ENCODE results near the gene RNF13. TPM values are rescaled to one million over a fixed set of nuclear protein-coding genes. Genes with fewer than 3 reads are reported as not detected.

Gene RNF13
- total and polyA plus RNA-seq, 2 of the 4 experiments (the other 2 are of a cell fraction): 12.8 to 29.8 TPM

- no peak overlapping the region for H2BK5ac ChIP-seq (ENCODE audit: low read depth, low read length, poor library complexity, severe bottlenecking)
- no peak overlapping the region for H3K9ac ChIP-seq (ENCODE audit: low read depth, low read length)
- H2BK20ac ChIP-seq (ENCODE audit: low read depth, low read length): no peak overlapping the region
- H2BK120ac ChIP-seq (ENCODE audit: low read depth, low read length): no peak overlapping the region
- H3K23ac ChIP-seq (ENCODE audit: low read depth, low read length): no peak overlapping the region
- ChIA-PET CTCF (interaction anchor here (0.9 kb wide), 1 partner anchor 84 kb away, joined by 3 read pairs; no protein-coding TSS in a partner anchor), POLR2A (ENCODE audit: unreplicated experiment) (interaction anchor here (0.6 kb wide), 1 partner anchor 109 kb away, joined by 3 read pairs; no protein-coding TSS in a partner anchor)
- no peak overlapping the region for H3K27ac ChIP-seq (ENCODE audit: insufficient read depth, low read length)
- H3K79me1 ChIP-seq (ENCODE audit: low read depth in 1 of 2, low read length in 2 of 2): peaks cover 0 to 43% of the 10 kb centered on the region in 2 experiments; a peak in 2 of 4 replicates
- no peak overlapping the region for H3K56ac ChIP-seq (ENCODE audit: extremely low read depth, insufficient read depth, low read length)
- dilution Hi-C loops (cut with HindIII; ENCODE audit: low sequenced_read_pairs, unreplicated experiment): no loop called here
- H3K27me3 ChIP-seq (ENCODE audit: control insufficient read depth, insufficient read depth, low read length): no peaks in the 10 kb centered on the region
- no peak overlapping the region for H3K4me3 ChIP-seq (ENCODE audit: insufficient read depth, low read depth, low read length)
- BruUV-seq (replicated peaks): no TSS peak
- H3K9me1 ChIP-seq (ENCODE audit: insufficient read depth, low read length): no peaks in the 10 kb centered on the region
- intact Hi-C loops (cut with micrococcal nuclease): loop anchor here (10.0 kb wide), 1 partner anchor 561 kb away; no protein-coding TSS in a partner anchor
- H4K8ac ChIP-seq (ENCODE audit: low read depth in 2 of 2, low read length in 2 of 2): no peak overlapping the region
- H2BK15ac ChIP-seq (ENCODE audit: low read depth, low read length): no peak overlapping the region
- H3K4me1 ChIP-seq (ENCODE audit: control insufficient read depth, insufficient read depth, low read length): peaks cover 5% of the 10 kb centered on the region
- no peak overlapping the region for H3K14ac ChIP-seq (replicated peaks; ENCODE audit: low read depth, low read length)
- H4K91ac ChIP-seq (ENCODE audit: insufficient read depth, low read depth, low read length): no peak overlapping the region
- peaks cover 56% of the 10 kb centered on the region; the same call in 1 of the 2 replicates for H4K20me1 ChIP-seq (ENCODE audit: insufficient read depth, low read length)
- H3K36me3 ChIP-seq (ENCODE audit: control insufficient read depth, insufficient read depth, low read length): peaks cover 16% of the 10 kb centered on the region
- no peak overlapping the region for H2AK5ac ChIP-seq (ENCODE audit: low read depth, low read length)
- H3K18ac ChIP-seq (ENCODE audit: low read depth, low read length): no peak overlapping the region
- TF ChIP-seq MAZ (IDR thresholded peaks at IDR 0.05; ENCODE audit: borderline replicate concordance, low read depth, low read length) (no peak), BHLHE40 (IDR thresholded peaks at IDR 0.05; ENCODE audit: low read depth, low read length) (no peak), MXI1 (IDR thresholded peaks at IDR 0.05; ENCODE audit: borderline replicate concordance, low read depth, low read length) (no peak), RCOR1 (IDR thresholded peaks at IDR 0.05; ENCODE audit: insufficient replicate concordance, low read length) (no peak), RFX5 (IDR thresholded peaks at IDR 0.05; ENCODE audit: low read depth, low read length) (no peak), CHD1 (IDR thresholded peaks at IDR 0.05; ENCODE audit: low read depth, low read length) (no peak), ELK1 (IDR thresholded peaks at IDR 0.05; ENCODE audit: borderline replicate concordance, low read depth, low read length) (no peak), CEBPB (IDR thresholded peaks at IDR 0.05; ENCODE audit: low read depth, low read length) (no peak), POLR2A (IDR thresholded peaks at IDR 0.05; ENCODE audit: low read depth, low read length) (no peak), RAD21 (IDR thresholded peaks at IDR 0.05; ENCODE audit: low read length) (no peak), MAFK (IDR thresholded peaks at IDR 0.05; ENCODE audit: low read depth, low read length) (no peak), FOS (IDR thresholded peaks at IDR 0.05; ENCODE audit: low read depth, low read length) (no peak), NFE2L2 (IDR thresholded peaks at IDR 0.05; ENCODE audit: low read depth, low read length) (no peak), SMC3 (IDR thresholded peaks at IDR 0.05; ENCODE audit: low read depth, low read length) (no peak)
- TF ChIP-seq, protein P1, sequence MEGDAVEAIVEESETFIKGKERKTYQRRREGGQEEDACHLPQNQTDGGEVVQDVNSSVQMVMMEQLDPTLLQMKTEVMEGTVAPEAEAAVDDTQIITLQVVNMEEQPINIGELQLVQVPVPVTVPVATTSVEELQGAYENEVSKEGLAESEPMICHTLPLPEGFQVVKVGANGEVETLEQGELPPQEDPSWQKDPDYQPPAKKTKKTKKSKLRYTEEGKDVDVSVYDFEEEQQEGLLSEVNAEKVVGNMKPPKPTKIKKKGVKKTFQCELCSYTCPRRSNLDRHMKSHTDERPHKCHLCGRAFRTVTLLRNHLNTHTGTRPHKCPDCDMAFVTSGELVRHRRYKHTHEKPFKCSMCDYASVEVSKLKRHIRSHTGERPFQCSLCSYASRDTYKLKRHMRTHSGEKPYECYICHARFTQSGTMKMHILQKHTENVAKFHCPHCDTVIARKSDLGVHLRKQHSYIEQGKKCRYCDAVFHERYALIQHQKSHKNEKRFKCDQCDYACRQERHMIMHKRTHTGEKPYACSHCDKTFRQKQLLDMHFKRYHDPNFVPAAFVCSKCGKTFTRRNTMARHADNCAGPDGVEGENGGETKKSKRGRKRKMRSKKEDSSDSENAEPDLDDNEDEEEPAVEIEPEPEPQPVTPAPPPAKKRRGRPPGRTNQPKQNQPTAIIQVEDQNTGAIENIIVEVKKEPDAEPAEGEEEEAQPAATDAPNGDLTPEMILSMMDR (conservative IDR thresholded peaks at IDR 0.05; ENCODE audit: low read depth, low read length): no peak
- TF ChIP-seq, protein P2, sequence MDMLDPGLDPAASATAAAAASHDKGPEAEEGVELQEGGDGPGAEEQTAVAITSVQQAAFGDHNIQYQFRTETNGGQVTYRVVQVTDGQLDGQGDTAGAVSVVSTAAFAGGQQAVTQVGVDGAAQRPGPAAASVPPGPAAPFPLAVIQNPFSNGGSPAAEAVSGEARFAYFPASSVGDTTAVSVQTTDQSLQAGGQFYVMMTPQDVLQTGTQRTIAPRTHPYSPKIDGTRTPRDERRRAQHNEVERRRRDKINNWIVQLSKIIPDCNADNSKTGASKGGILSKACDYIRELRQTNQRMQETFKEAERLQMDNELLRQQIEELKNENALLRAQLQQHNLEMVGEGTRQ (IDR thresholded peaks at IDR 0.05; ENCODE audit: low read depth, low read length): no peak
- no peak overlapping the region for H3K4ac ChIP-seq (ENCODE audit: low read depth, low read length)
- DNase-seq: no peak
- H3K4me2 ChIP-seq (ENCODE audit: low read depth, low read length): no peak overlapping the region
- H3K9me3 ChIP-seq (ENCODE audit: control insufficient read depth, insufficient read depth, low read length): no peaks in the 10 kb centered on the region
- no CpG with 5 or more reads among the region's 2 CpGs for WGBS, 2 experiments (ENCODE audit: extremely low coverage in 2 of 2, insufficient read length in 1 of 2)
- no peak overlapping the region for H4K5ac ChIP-seq (ENCODE audit: low read depth, low read length)
- in situ Hi-C loops (cut with MboI; ENCODE audit: low sequenced_read_pairs): no loop called here
- H2AFZ ChIP-seq (replicated peaks; ENCODE audit: low read length, poor library complexity): no peak overlapping the region
- no peak for ATAC-seq (ENCODE audit: low read depth)
- no peak overlapping the region for H2AK9ac ChIP-seq (replicated peaks; ENCODE audit: low read depth, low read length, poor library complexity)
Observed at GRCh38 chr3:149963485-149963884, 150.5 kb downstream of the RNF13 start.

Data from IMR-90 (cell line).